GM12878 (cell line): ENCODE data around the gene NONO.

ENCODE experiments used
- CHD1 ChIP-seq: IDR thresholded peaks from 2 replicates; pipeline ENCODE4 v1.6.1; 2012; ENCODE audit warnings: low read depth, low read length, improper control_type of control experiment
- HDAC2 ChIP-seq: fragments of 200-600 bp; sonication (generic); IDR thresholded peaks from 2 replicates; pipeline ENCODE4 v1.6.1; 2017
- RCOR1 ChIP-seq: conservative IDR thresholded peaks from 2 replicates; pipeline ENCODE4 v1.6.1; 2012; ENCODE audit warnings: low read depth, low read length, improper control_type of control experiment
- SIX5 ChIP-seq: IDR thresholded peaks from 2 replicates; pipeline ENCODE4 v1.6.1; 2011; ENCODE audit warnings: mild to moderate bottlenecking, low read depth, low read length, moderate library complexity; ENCODE audit not compliant: severe bottlenecking
- SMC3 ChIP-seq: IDR thresholded peaks from 2 replicates; pipeline ENCODE4 v1.6.1; 2011; ENCODE audit warnings: low read length, improper control_type of control experiment, borderline replicate concordance
- SREBF2 ChIP-seq: IDR thresholded peaks from 2 replicates; pipeline ENCODE4 v1.6.1; 2012; ENCODE audit warnings: mild to moderate bottlenecking, low read length
- YY1 ChIP-seq: IDR thresholded peaks from 2 replicates; pipeline ENCODE4 v1.6.1; 2011; ENCODE audit warnings: low read depth, mild to moderate bottlenecking, low read length
- TF ChIP-seq, protein P1 (sequence below), 3 experiments: IDR thresholded peaks in 2 of 3; conservative IDR thresholded peaks in 1 of 3; 2 replicates each; pipeline ENCODE4 v1.5.1; 2011; ENCODE audit warnings: low read depth in 3 of 3, low read length in 3 of 3, mild to moderate bottlenecking in 3 of 3, control low read depth in 2 of 3, moderate library complexity in 2 of 3, inconsistent platforms in 1 of 3, mixed read lengths in 1 of 3; ENCODE audit not compliant: control insufficient read depth in 2 of 3, insufficient read depth in 1 of 3; ENCODE audit errors: extremely low read depth in 1 of 3
- TF ChIP-seq, protein P2 (sequence below): IDR thresholded peaks from 2 replicates; pipeline ENCODE4 v1.6.1; 2011; ENCODE audit warnings: low read depth, low read length, improper control_type of control experiment, borderline replicate concordance

DNA sequence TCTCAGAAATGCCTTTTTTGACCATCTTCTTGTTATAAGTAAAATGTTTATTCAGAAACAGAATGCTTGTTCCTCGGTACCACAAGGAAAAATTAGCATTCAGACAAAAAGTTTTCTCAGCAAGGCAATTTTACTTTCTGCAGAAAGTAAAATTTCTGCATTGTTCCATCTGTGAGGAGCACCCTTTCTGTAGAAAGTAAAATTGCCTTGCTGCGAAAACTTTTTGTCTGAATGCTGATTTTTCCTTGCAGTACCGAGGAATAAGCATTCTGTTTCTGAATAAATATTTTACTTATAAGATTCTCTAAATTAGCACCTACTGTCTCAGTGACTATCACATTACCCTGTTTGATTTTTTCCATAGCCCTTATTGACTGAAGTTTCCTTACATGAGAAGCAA lies 43.0 kb downstream of the NONO start:
- TF ChIP-seq HDAC2 (no peak), RCOR1 (no peak), SMC3 (no peak), YY1 (no peak), SIX5 (no peak), CHD1 (no peak), SREBF2 (no peak)
- TF ChIP-seq, protein P1, sequence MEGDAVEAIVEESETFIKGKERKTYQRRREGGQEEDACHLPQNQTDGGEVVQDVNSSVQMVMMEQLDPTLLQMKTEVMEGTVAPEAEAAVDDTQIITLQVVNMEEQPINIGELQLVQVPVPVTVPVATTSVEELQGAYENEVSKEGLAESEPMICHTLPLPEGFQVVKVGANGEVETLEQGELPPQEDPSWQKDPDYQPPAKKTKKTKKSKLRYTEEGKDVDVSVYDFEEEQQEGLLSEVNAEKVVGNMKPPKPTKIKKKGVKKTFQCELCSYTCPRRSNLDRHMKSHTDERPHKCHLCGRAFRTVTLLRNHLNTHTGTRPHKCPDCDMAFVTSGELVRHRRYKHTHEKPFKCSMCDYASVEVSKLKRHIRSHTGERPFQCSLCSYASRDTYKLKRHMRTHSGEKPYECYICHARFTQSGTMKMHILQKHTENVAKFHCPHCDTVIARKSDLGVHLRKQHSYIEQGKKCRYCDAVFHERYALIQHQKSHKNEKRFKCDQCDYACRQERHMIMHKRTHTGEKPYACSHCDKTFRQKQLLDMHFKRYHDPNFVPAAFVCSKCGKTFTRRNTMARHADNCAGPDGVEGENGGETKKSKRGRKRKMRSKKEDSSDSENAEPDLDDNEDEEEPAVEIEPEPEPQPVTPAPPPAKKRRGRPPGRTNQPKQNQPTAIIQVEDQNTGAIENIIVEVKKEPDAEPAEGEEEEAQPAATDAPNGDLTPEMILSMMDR (IDR thresholded peaks at IDR 0.05 in 2 of 3, conservative IDR thresholded peaks at IDR 0.05 in 1 of 3; ENCODE audit: control insufficient read depth in 2 of 3, extremely low read depth in 1 of 3, insufficient read depth in 1 of 3, low read depth in 3 of 3, low read length in 3 of 3), result no peak
- TF ChIP-seq, protein P2, sequence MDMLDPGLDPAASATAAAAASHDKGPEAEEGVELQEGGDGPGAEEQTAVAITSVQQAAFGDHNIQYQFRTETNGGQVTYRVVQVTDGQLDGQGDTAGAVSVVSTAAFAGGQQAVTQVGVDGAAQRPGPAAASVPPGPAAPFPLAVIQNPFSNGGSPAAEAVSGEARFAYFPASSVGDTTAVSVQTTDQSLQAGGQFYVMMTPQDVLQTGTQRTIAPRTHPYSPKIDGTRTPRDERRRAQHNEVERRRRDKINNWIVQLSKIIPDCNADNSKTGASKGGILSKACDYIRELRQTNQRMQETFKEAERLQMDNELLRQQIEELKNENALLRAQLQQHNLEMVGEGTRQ, result no peak
